Suppressor macrophage treated with lipopolysaccharide for 1 hour (primary cell): ENCODE data around the gene EGFL6.

Experiments
- DNase-seq, 3 donors: peaks; one replicate each; pipeline ENCODE4 v3.0.0-alpha.2; 2020 to 2022

The EGFL6 gene, protein sequence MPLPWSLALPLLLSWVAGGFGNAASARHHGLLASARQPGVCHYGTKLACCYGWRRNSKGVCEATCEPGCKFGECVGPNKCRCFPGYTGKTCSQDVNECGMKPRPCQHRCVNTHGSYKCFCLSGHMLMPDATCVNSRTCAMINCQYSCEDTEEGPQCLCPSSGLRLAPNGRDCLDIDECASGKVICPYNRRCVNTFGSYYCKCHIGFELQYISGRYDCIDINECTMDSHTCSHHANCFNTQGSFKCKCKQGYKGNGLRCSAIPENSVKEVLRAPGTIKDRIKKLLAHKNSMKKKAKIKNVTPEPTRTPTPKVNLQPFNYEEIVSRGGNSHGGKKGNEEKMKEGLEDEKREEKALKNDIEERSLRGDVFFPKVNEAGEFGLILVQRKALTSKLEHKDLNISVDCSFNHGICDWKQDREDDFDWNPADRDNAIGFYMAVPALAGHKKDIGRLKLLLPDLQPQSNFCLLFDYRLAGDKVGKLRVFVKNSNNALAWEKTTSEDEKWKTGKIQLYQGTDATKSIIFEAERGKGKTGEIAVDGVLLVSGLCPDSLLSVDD

DNA sequence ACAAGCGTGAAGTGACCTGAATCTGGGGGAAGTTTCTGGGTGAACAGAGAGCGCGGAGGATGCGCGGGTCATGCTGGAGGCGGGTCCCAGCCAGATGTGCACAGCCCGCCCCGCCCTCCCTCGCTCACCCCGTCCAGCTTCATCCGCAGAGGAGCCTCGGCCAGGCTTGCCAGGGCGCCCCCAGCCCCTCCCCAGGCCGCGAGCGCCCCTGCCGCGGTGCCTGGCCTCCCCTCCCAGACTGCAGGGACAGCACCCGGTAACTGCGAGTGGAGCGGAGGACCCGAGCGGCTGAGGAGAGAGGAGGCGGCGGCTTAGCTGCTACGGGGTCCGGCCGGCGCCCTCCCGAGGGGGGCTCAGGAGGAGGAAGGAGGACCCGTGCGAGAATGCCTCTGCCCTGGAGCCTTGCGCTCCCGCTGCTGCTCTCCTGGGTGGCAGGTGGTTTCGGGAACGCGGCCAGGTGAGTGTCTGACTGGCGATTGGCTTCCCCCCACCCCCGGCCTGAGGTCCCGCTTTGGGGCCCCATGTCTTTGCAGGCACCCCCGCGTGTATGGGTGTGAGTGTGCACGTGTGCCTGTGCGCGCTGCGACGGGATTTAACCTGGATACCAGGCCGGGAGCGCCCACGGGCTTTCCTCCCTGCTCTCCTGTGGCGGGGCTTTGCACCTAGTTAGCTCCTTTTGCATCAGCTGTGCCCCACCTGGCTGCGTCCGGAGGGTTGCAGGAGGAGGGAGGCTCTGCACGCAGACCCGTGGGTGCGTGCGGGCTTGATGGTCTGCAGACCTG lies at the start of gene EGFL6:
EGFL6 (plus strand) TSS at position 123 of the 782 bp plus-strand sequence; CDS start at position 384, 261 bp downstream.
- no peak for DNase-seq

DNA sequence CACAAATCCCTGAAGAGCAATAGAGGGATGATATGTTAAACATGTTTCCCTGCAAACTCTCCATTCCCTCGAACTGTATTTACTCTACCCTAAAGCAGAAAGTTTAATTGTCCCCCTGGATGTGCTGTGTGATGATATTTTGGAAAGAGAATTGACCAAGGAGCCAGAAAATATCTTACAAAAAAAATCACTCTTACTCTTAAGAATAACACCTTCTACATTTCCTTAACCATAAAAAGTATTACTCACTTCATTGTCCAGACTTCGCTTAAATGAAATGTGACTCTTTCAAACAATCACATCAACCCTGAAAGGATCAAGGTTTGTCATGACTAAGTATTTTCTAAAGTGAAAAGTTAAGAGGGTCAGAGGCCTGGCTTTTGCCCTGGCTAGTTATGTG lies 49.0 kb upstream of the EGFL6 start:
- no peak for DNase-seq

DNA sequence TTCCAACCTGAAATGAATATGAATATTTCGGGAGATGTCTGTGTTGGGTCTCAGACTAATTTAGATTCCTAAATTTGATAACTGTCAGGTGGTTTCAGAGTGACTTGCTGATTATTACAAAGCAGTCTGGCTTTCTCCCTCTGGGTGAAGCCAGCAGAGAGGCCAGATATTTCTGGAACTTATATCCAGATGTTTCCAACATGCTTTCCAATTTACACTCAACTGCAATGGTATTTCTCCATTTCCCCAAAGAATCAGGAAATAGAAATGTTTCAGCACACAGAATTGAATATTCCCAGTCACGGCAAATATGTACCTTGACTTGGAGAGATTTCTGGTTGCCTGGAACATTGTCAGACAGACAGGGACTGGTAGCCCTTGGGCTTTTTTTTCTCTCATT lies 48.5 kb upstream of the EGFL6 start:
- no peak for DNase-seq

DNA sequence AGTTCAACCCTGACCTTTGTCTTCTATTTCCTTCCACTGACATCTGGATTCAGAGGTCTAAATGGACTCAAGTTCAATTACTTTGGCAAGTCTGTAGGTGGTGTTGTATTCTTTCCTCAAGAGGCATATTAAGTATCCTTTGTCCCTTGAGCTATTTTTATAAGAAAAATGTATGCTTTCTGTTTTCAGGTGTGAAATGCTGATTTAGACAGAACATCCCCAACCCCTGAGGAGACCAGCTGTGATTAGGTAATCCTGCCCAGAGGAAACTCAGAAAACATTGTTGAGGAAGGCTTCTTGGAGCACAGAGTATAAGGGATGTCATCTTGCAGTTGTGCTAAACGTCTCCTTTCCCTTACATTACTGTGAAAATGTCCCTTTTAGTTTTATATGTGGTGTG lies 46.6 kb upstream of the EGFL6 start:
- no peak for DNase-seq

DNA sequence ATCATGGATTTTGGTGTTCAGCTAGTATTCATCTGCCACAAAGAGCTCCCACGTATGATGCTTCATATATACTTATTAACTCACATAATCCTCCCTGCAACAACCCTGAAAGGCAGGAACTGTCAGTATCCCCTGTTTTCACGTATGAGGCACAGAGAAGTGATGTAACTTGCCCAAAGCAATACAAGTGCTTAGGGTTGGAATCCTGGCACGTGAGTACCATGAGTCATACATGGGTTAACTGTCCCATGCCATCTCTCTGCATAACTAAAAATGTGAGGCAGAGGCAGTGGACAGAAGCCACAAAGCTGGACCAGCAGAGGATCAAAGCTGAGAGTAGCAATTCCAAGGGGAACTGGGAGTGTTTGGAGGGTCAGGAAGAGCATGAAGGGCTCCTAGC lies 35.7 kb upstream of the EGFL6 start:
- peak; percentile 26 to 35 (median 35) for DNase-seq

DNA sequence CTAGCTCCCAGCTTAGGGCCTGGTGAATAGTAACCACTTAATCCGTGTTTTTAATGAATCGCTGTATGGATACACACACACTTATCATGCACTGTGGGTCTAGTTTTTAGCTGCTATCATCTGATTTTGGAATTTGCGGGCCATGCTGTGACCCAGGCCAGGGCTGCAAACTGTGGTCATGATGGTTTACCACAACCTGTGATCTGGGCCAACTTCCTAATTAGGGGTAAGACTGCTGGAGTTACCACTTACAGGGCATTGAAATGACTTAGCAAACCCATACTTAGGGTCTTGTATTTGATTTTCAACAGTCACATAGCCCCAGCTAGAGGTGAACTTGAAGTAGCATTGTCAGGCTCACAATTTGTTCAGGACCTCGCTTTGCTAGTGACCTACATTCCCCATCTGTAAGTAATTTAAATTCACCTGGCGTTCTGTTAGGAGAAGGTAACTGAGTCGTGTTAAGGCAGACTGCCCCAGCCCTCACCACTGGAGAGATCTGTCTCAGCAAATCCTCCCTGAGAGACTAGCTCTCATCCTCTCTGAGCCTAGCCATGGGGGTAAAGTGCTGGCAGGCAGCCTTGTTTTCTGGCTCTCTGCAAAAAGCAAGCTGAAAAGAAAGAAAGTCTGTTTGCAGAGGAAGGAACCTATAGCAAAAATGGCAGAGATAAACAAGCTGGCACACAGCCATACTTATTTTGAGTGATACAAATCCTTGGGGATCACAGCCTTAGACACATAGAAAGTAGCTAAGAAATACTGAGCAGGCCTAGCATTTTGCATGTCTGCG lies 33.8 kb upstream of the EGFL6 start:
- DNase-seq, result no peak

DNA sequence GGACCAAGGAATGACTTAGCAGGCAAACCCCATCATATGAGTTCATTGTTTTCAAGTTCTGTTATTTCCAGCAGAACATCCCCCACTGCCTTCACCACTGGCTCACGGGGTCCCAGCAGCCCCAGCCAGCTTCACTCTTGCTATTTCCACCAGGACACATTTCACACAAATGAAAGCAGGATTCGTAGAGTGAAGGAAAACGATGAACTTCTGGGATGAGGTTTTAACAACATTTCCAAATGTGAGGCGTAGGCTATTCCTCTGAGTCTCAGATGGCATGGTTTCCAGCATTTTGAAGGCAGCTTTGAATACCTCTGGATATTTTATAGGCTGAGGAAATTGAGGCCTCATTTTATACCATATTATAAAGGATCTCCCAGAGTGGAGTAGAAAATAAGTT lies 32.9 kb upstream of the EGFL6 start:
- DNase-seq, result no peak

DNA sequence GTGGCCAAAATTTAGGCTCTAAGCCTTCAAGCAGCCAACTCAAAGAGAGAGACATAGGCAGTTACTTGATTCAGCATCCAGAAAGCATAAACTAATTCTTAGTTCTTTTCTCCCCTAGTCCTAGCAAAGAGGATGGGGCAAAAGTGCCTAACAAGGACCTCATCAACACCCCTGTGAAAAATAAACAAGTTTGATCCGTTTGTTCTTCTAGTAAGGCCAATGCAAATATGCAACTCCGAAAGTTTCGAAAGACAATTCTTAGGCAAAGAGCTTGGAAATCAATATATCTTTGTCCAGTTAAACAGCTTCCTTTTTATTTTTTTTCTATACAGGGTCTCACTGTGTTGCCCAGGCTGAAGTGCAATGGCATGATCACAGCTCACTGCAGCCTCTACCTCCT lies 31.0 kb upstream of the EGFL6 start:
- no peak for DNase-seq

DNA sequence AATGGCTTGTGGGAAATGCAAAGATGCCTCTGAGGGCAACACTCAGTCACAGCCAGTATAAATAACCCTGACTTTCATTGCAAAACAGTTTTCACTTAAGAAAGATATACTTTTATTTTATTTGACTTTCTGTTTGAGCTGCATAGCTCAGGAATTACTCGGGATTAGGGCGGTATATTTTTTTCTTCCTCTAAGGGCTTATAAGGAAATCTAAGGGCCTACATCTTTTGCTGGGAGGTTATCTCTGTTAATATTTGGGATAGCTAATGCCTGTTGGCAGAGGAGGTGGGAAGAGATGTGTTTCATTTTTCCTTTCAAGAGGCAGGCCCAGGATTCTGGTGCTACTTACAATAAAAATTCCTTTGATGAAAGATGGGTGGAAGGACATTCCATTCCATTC lies 28.8 kb upstream of the EGFL6 start:
- no peak for DNase-seq

DNA sequence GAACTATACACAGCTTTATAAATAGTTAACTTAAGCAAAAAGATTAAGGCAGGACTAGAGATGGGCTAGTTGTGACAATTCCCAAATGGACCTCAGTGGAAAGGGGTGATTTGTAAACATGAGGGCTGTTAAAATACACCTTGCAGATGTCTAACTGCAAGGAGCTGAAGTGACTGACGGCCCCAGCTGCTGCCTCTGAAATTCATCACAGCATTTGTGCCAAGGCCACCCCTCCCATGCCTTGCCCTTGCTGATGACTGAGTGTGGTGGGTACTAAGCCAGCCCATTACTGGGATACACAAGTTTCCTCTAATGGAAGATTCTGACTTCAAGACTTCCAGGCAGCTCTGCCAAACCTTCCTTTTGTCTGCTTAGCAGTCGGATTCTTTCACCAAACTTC lies 23.7 kb upstream of the EGFL6 start:
- no peak for DNase-seq

DNA sequence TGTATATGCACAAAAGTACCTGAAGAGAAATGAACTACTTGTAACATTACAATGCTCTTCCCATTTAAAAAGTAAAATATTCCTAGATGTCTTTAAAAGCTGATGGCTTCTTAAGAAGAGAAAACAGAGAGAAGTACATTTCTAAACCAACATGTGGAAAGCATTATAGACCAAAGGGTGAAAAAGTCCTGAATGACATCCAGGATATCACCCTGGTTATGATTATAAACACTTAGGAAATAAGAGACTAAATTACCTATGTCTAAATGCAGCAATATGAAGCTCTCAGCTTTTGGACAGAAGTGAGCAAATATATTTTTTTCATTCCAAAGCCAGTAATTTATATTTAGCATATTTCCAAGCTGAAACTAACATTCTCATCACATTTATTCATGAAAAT lies 21.7 kb upstream of the EGFL6 start:
- no peak for DNase-seq

DNA sequence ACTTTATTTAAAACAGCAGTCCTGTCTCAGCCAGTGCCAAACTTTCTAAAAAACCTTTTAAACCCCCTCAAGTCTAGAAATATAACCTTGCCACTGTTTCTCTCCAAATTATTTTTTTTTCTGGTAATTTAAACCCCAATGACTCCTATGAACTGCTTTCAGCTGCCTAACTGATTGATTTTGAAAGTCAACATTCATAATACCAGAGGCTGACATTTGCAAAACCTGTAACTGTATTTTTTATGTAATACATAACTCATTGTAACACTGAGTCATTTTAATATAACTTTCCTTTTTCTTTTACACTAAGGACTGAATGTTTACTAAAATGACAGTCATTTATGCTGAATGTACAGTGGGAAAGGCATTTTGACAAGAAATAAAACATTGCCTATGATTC lies 19.1 kb upstream of the EGFL6 start:
- DNase-seq, result no peak

DNA sequence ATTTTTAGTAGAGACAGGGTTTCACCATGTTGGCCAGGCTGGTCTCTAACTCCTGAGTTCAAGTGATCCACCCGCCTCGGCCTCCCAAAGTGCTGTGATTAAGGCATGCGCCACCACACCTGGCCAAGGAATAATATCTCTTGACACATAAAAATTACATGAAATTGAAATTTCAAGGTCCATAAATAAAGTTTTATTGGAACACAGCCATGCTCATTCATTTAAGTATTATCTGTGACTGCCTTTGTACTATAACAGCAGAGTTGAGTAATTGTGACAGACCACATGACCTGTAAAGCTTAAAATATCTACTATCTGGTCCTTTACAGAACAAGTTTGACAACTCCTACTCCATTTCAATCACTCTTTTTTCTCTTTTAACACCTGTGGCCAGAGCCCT lies 17.8 kb upstream of the EGFL6 start:
- DNase-seq, result no peak

DNA sequence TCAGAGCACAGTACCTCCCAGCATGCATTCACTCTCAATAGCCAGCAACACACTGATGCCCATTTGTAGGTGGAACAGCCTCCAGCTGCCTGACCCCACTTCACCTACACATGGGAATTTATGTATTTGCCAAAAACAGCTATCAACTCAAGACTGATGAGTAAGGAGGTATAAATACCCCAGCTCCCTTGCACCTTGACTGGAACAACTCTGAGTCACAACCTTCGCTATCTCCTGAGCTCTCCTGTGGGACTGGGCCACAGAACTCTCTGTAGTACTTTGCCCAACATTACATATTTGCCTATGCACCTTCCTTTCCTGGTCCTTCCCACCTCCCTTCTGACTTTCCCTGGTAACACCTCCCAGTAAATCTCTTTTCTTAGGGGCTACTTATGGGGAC lies 16.5 kb upstream of the EGFL6 start:
- DNase-seq, result no peak

DNA sequence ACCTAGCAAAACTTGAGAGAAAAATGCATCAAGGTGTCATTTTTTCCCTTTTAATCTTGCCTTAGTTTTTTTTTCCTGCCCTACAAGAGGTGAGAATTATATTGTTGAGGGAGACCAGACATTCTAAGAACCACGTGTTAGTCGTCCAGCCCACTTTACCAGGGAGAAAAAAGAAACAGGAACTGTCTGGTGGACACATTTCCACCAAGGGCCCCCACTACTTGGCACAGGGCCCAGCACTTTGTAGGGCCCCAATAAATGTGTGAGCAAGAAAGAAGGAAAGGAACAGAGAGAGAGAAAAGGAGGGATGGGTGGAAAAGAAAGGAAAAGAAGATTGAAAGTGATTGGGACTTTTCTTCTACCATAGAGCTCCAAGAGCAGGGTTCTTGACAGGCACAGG lies 3.9 kb upstream of the EGFL6 start:
- no peak for DNase-seq

DNA sequence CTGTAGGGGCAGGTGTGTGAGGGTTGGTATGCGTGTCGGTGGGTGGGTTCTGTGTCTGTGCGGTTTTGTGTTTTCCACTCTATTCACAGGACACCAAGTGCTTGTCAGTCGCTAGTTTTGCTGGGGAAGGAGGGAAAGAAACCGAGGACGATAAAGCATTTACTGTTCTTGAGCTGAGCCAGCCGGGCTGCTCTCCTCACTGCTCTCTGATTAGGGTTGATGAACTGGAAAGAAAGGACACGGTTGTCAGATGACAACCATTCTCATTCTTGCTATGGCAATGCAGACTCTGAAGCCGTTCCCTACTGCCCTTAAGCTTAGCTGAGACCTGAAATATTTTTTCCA lies 832 bp downstream of the EGFL6 start:
- DNase-seq, result no peak

DNA sequence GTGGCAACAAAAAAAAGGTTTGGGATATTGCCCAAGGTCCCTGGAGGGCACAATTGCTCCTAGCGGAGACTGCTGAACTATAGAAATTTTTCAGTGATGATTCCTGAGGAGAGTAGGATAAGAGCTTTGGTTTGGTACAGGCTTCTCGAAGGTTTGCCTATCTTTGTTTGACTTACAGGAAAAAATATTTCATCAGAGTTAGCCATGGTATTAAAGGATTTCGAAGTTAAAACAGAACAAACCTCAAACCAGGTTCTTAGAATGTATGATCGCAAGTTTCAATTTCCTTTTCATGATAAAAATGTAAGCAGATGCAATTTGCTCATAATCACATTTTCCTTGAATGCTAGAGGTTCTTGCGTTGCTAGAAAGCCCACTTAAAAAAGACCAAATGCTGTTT lies 1.7 kb downstream of the EGFL6 start:
- no peak for DNase-seq

DNA sequence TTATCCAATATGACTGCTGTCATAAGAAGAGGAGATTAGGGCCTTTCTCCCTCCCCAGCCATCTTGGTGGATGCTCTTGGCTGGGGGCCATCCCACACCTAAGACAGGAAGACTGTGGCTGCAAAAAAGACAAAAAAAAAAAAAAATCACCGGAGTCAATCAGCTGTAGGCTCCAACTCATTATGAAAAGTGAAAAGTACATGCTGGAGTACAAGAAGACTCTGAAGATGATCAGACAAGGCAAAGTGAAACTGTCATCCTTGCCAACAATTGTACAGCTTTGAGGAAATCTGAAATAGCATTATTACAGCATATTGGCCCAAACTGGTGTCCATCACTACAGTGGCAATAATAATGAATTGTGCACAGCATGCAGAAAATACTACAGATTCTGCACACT lies 5.2 kb downstream of the EGFL6 start:
- DNase-seq, result no peak

DNA sequence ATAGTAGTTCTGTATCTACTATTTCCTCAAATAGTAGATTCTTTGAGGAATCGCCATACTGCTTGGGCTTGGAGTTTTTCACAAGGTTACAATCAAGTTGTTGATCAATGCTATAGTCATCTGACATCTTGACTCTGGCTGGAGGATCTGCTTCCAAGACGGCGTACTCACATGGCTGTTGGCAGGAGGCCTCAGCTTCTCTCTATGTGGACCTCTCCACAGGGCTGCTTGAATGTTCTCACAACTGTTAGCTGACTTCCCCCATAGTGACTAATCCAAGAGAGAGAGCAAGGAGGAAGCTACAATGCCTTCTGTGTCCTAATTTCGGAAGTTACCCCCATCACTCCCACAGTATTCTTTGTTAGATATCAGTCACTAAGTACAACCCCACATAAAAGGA lies 10.3 kb downstream of the EGFL6 start:
- peak; percentile 65 to 78 (median 67) for DNase-seq

DNA sequence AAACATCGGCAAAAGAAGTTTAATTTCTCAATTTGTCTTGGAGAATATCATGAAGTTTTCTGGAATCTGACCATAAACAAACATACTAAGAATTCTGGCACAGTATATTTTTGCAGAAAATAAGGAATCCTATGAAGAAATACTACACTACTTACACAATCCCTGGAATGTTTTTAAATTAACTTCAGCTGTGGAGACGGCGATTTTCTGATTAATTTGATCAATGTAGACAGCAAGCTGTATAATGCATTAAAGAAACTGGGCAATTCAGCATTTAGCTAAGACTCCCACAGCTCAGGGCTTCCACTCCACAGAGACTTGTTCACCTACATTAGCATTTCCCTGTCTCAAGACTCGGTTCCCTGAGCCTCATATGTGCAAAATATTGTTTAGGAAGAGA lies 12.2 kb downstream of the EGFL6 start:
- no peak for DNase-seq

DNA sequence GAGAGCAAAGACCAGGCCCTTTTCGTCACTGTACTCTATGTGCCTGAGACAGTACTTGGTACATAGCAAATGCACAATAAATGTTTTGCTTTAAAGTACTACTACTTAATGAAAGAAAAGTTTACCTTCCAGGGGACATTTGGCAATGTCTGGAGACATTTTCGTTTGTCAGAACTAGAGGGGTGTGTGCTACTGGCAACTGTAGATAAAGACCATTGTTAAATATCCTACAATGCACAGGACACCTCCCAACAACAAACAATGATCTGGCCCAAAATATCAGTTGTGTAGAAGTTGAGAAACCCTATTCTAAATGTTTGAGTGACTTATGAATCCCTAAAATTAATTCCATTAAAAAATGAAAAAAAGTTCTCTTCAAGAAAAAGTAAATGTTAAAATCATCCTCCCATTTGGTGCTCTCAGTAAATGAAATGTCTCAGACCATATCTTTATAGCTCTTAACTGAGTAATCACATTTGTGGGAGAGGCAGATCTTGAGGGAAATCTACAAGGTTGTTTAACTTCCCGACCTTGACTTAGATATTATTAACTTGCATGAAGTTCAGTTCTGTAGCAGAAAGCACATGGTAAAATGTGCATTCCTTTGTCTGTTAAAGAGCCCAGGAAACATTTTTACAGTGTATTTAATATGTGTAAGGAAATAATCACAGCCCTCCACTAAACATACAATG lies 18.5 kb downstream of the EGFL6 start:
- no peak for DNase-seq

DNA sequence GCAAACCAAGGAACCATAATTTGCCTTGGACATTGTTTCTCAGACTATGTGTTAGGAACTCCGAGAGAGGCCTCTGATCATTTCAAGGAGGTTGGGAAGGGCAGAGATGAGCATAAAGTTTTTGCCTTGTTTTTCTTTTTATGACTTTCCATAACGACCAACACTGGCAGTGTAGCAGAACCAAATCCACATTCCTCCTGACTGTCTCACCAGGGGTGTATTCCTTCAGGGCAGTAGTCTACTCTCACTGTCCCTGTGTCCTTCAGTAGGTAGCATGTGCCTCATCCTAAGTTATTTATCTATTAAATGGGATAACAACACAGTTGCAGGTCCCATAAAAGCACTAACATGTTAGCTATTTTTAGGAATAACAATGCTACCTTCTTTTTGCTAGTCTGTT lies 20.8 kb downstream of the EGFL6 start:
- no peak for DNase-seq

DNA sequence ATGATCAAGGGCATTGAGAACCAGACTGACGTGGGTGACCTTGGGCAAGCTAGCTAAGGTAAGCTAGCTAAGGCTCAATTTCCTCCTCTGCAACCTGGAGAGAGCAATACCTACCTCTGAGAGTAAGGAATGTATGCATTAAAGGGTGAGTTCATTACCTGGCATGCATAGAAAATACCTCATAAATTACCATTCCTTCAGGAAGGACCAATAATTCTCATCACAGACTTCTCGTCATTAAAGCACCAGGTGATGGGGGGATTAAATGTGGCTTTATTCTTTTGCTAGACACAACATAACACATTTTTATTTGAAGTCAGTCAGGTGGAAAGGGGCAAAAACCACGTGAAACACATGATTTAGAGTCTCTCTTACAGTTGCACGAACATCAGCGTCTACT lies 21.5 kb downstream of the EGFL6 start:
- no peak for DNase-seq
